CD1c-positive myeloid dendritic cell (primary cell): ENCODE results near the gene TMPRSS6.

Experiments
- DNase-seq: peaks from one replicate; pipeline ENCODE4 v3.0.0-alpha.2; 2016; ENCODE audit errors: extremely low spot score

Gene TMPRSS6

GRCh38 chr22:37028692-37029674 lies 80.5 kb downstream of the TMPRSS6 start:
- no peak for DNase-seq

- DNase-seq: no peak
Observed at GRCh38 chr22:37027556-37027955, 82.0 kb downstream of the TMPRSS6 start.

GRCh38 chr22:37026325-37026724 lies 83.2 kb downstream of the TMPRSS6 start:
- no peak for DNase-seq

GRCh38 chr22:37025500-37026070 lies 83.9 kb downstream of the TMPRSS6 start:
- no peak for DNase-seq

- DNase-seq: no peak
Observed at GRCh38 chr22:37024339-37025157, 85.0 kb downstream of the TMPRSS6 start.

- DNase-seq: no peak
Observed at GRCh38 chr22:37023743-37024338, 85.7 kb downstream of the TMPRSS6 start.

- DNase-seq: no peak
Observed at GRCh38 chr22:37022483-37023337, 86.8 kb downstream of the TMPRSS6 start.

GRCh38 chr22:37021710-37022482 lies 87.6 kb downstream of the TMPRSS6 start:
- DNase-seq: peak; percentile 71

- DNase-seq: no peak
Observed at GRCh38 chr22:37021041-37021440, 88.5 kb downstream of the TMPRSS6 start.

- DNase-seq: peak; percentile 13
Observed at GRCh38 chr22:37020192-37020479, 89.4 kb downstream of the TMPRSS6 start.

- peak; percentile 73 for DNase-seq
Observed at GRCh38 chr22:37019309-37020191, 90.0 kb downstream of the TMPRSS6 start, which contains the start of the genes MPST and TST. MPST (plus strand) TSS chr22:37019742; CDS start chr22:37019837, 95 bp downstream. TST (minus strand) TSS chr22:37019447; CDS start chr22:37018732, 715 bp downstream.

GRCh38 chr22:37018815-37019308 lies 90.7 kb downstream of the TMPRSS6 start:
- peak; percentile 15 for DNase-seq

GRCh38 chr22:37018086-37018814 lies 91.3 kb downstream of the TMPRSS6 start:
- no peak for DNase-seq

GRCh38 chr22:37017356-37017755 lies 92.2 kb downstream of the TMPRSS6 start:
- DNase-seq: no peak

- no peak for DNase-seq
Observed at GRCh38 chr22:37016134-37016910, 93.2 kb downstream of the TMPRSS6 start.

GRCh38 chr22:37015587-37015878 lies 94.0 kb downstream of the TMPRSS6 start:
- DNase-seq: no peak
